HFF-Myc (cell line): ENCODE measurements around the gene COL13A1.

Experiments
- DNase-seq: peaks from one replicate; pipeline ENCODE4 v3.0.0-alpha.2; 2011; ENCODE audit warnings: low read depth; ENCODE audit errors: extremely low read depth
- H3K4me3 ChIP-seq: replicated peaks from 2 replicates; pipeline ENCODE4 v1.5.1; 2011; ENCODE audit warnings: low read depth, mild to moderate bottlenecking, control low read depth, low read length
- CTCF ChIP-seq: IDR thresholded peaks from 2 replicates; pipeline ENCODE4 v1.5.1; 2012; ENCODE audit warnings: mild to moderate bottlenecking, low read depth, low read length, control low read depth; ENCODE audit errors: missing control alignments

Gene COL13A1

GRCh38 chr10:69846293-69846921, 44.7 kb downstream of the COL13A1 start:
- no peak overlapping the region for H3K4me3 ChIP-seq
- no peak for TF ChIP-seq CTCF
- no peak for DNase-seq

- H3K4me3 ChIP-seq: no peak overlapping the region
- DNase-seq: no peak
- no peak for TF ChIP-seq CTCF
These were observed 45.8 kb downstream of the COL13A1 start for GRCh38 chr10:69847458-69847857.

- TF ChIP-seq CTCF: no peak
- no peak overlapping the region for H3K4me3 ChIP-seq
- DNase-seq: no peak
These were observed 46.2 kb downstream of the COL13A1 start for GRCh38 chr10:69847883-69848282.

GRCh38 chr10:69848454-69848853, 46.7 kb downstream of the COL13A1 start:
- H3K4me3 ChIP-seq: no peak overlapping the region
- TF ChIP-seq CTCF: no peak
- no peak for DNase-seq

GRCh38 chr10:69849825-69850224, 48.1 kb downstream of the COL13A1 start:
- no peak overlapping the region for H3K4me3 ChIP-seq
- DNase-seq: no peak
- TF ChIP-seq CTCF: no peak

- no peak for TF ChIP-seq CTCF
- DNase-seq: no peak
- no peak overlapping the region for H3K4me3 ChIP-seq
These were observed 48.7 kb downstream of the COL13A1 start for GRCh38 chr10:69850440-69850839.

GRCh38 chr10:69851306-69851705, 49.6 kb downstream of the COL13A1 start:
- TF ChIP-seq CTCF: no peak
- H3K4me3 ChIP-seq: no peak overlapping the region
- no peak for DNase-seq
